ENCODE data around the gene OR2T34. TPM values are rescaled to one million over a fixed set of nuclear protein-coding genes. Genes with fewer than 3 reads are reported as not detected.
"Not testable (repeated sequence)": the region's sequence is repeated elsewhere in the genome, so short reads cannot be mapped to it uniquely, and the experiment has no call there.

OR2T34 gene
- total and polyA plus RNA-seq, 2 of the 4 experiments (the other 2 are of a cell fraction), result not detected

DNA sequence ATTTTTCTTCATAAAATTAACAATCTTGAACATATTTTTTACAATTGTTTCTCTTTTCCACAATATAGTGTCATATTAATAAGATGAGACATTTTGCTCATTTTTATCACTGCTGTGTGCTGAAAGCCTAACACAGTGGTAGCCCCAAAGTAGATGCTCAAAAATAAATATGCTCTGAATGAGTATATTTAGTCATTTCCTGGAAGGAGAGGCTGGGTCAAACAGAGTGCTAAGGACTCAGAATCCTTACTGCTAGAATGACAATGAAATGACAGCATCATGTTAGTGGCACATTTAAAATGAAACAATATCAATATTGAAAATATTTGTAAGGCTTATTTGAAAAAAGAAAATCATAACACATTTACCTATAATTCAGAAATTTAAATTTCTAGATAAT lies 37.1 kb downstream of the OR2T34 start:
- ATAC-seq (ENCODE audit: low read depth); H3K56ac ChIP-seq (ENCODE audit: extremely low read depth, insufficient read depth, low read length); H3K4ac ChIP-seq (ENCODE audit: low read depth, low read length); H2BK15ac ChIP-seq (ENCODE audit: low read depth, low read length); H3K23ac ChIP-seq (ENCODE audit: low read depth, low read length); dilution Hi-C loops (cut with HindIII; ENCODE audit: low sequenced_read_pairs, unreplicated experiment); CTCF ChIA-PET; H2AK9ac ChIP-seq (replicated peaks; ENCODE audit: low read depth, low read length, poor library complexity); H3K36me3 ChIP-seq (ENCODE audit: control insufficient read depth, insufficient read depth, low read length); H3K27ac ChIP-seq (ENCODE audit: insufficient read depth, low read length); H3K9ac ChIP-seq (ENCODE audit: low read depth, low read length); H4K91ac ChIP-seq (ENCODE audit: insufficient read depth, low read depth, low read length); H3K14ac ChIP-seq (replicated peaks; ENCODE audit: low read depth, low read length); BruUV-seq (replicated peaks); H3K18ac ChIP-seq (ENCODE audit: low read depth, low read length); H2AK5ac ChIP-seq (ENCODE audit: low read depth, low read length); H3K9me3 ChIP-seq (ENCODE audit: control insufficient read depth, insufficient read depth, low read length); H3K9me1 ChIP-seq (ENCODE audit: insufficient read depth, low read length); H3K4me1 ChIP-seq (ENCODE audit: control insufficient read depth, insufficient read depth, low read length); H2AFZ ChIP-seq (replicated peaks; ENCODE audit: low read length, poor library complexity); intact Hi-C loops (cut with micrococcal nuclease); H3K4me3 ChIP-seq (ENCODE audit: insufficient read depth, low read depth, low read length); H2BK20ac ChIP-seq (ENCODE audit: low read depth, low read length); H2BK120ac ChIP-seq (ENCODE audit: low read depth, low read length); H3K79me1 ChIP-seq (ENCODE audit: low read depth in 1 of 2, low read length in 2 of 2); in situ Hi-C loops (cut with MboI; ENCODE audit: low sequenced_read_pairs); H4K8ac ChIP-seq (ENCODE audit: low read depth in 2 of 2, low read length in 2 of 2); H3K4me2 ChIP-seq (ENCODE audit: low read depth, low read length); H4K5ac ChIP-seq (ENCODE audit: low read depth, low read length); DNase-seq; H4K20me1 ChIP-seq (ENCODE audit: insufficient read depth, low read length); H3K27me3 ChIP-seq (ENCODE audit: control insufficient read depth, insufficient read depth, low read length); POLR2A ChIA-PET (ENCODE audit: unreplicated experiment); H2BK5ac ChIP-seq (ENCODE audit: low read depth, low read length, poor library complexity, severe bottlenecking): not testable (repeated sequence)

Small RNA genes within 50 kb of the gene (microRNA-seq; reads per million reads assigned to microRNA genes)
- gene RF00019 (ENCODE audit: insufficient read depth, insufficient read length), result not detected

Small RNA genes within 50 kb of the gene (small RNA-seq; reads per million reads assigned to genes)
- gene RF00019, result 0 reads per million in 5 experiments

Other genes with a start within 250 kb of the OR2T34 start
- not detected in 2 replicates for gene OR14C36, start 226.0 kb downstream of the OR2T34 start, total RNA-seq (2012; rRNA removed)
- not detected in 2 replicates for gene OR14C36, start 226.0 kb downstream of the OR2T34 start, polyA plus RNA-seq (2012; rRNA removed)
- gene OR2T4, start 213.1 kb downstream of the OR2T34 start, total RNA-seq (2012; rRNA removed), result not detected in 2 replicates
- not detected in 2 replicates for gene OR2T4, start 213.1 kb downstream of the OR2T34 start, polyA plus RNA-seq (2012; rRNA removed)
- gene OR2T6, start 199.0 kb downstream of the OR2T34 start, total RNA-seq (2012; rRNA removed), result not detected in 2 replicates
- not detected in 2 replicates for gene OR2T6, start 199.0 kb downstream of the OR2T34 start, polyA plus RNA-seq (2012; rRNA removed)
- gene OR2T1, start 171.7 kb downstream of the OR2T34 start, total RNA-seq (2012; rRNA removed), result not detected in 2 replicates
- gene OR2T1, start 171.7 kb downstream of the OR2T34 start, polyA plus RNA-seq (2012; rRNA removed), result not detected in 2 replicates
- gene OR2T2, start 129.1 kb downstream of the OR2T34 start, total RNA-seq (2012; rRNA removed), result not detected in 2 replicates
- gene OR2T2, start 129.1 kb downstream of the OR2T34 start, polyA plus RNA-seq (2012; rRNA removed), result not detected in 2 replicates
- not detected in 2 replicates for gene OR2T3, start 101.4 kb downstream of the OR2T34 start, total RNA-seq (2012; rRNA removed)
- not detected in 2 replicates for gene OR2T3, start 101.4 kb downstream of the OR2T34 start, polyA plus RNA-seq (2012; rRNA removed)
- gene OR2T5, start 86.2 kb downstream of the OR2T34 start, total RNA-seq (2012; rRNA removed), result not detected in 2 replicates
- gene OR2T5, start 86.2 kb downstream of the OR2T34 start, polyA plus RNA-seq (2012; rRNA removed), result not detected in 2 replicates
- gene OR2G6, start 66.7 kb downstream of the OR2T34 start, total RNA-seq (2012; rRNA removed), result not detected in 2 replicates
- not detected in 2 replicates for gene OR2G6, start 66.7 kb downstream of the OR2T34 start, polyA plus RNA-seq (2012; rRNA removed)
- gene OR2T29, start 12.0 kb downstream of the OR2T34 start, total RNA-seq (2012; rRNA removed), result not detected in 2 replicates
- not detected in 2 replicates for gene OR2T29, start 12.0 kb downstream of the OR2T34 start, polyA plus RNA-seq (2012; rRNA removed)
- not detected in 2 replicates for gene OR2T10, start 22.9 kb upstream of the OR2T34 start, total RNA-seq (2012; rRNA removed)
- not detected in 2 replicates for gene OR2T10, start 22.9 kb upstream of the OR2T34 start, polyA plus RNA-seq (2012; rRNA removed)
- gene OR2T11, start 60.3 kb upstream of the OR2T34 start, total RNA-seq (2012; rRNA removed), result not detected in 2 replicates
- not detected in 2 replicates for gene OR2T11, start 60.3 kb upstream of the OR2T34 start, polyA plus RNA-seq (2012; rRNA removed)
- gene OR2T35, start 70.5 kb upstream of the OR2T34 start, total RNA-seq (2012; rRNA removed), result not detected in 2 replicates
- not detected in 2 replicates for gene OR2T35, start 70.5 kb upstream of the OR2T34 start, polyA plus RNA-seq (2012; rRNA removed)
- gene OR2T27, start 80.8 kb upstream of the OR2T34 start, total RNA-seq (2012; rRNA removed), result not detected in 2 replicates
- gene OR2T27, start 80.8 kb upstream of the OR2T34 start, polyA plus RNA-seq (2012; rRNA removed), result not detected in 2 replicates
- not detected in 2 replicates for gene OR14I1, start 128.0 kb upstream of the OR2T34 start, total RNA-seq (2012; rRNA removed)
- gene OR14I1, start 128.0 kb upstream of the OR2T34 start, polyA plus RNA-seq (2012; rRNA removed), result not detected in 2 replicates
- not detected in 2 replicates for gene LYPD8, start 181.0 kb upstream of the OR2T34 start, total RNA-seq (2012; rRNA removed)
- not detected in 2 replicates for gene LYPD8, start 181.0 kb upstream of the OR2T34 start, polyA plus RNA-seq (2012; rRNA removed)